GM12878 (cell line): Measurements from ENCODE around the gene C3orf33. TPM values are rescaled to one million over a fixed set of nuclear protein-coding genes. Genes with fewer than 3 reads are reported as not detected.

Experiments used
- ATAC-seq: fragments of 200-7000 bp; cut with Tn5 transposase; 3 replicates; pipeline ENCODE4 v1.9.1; 2020; ENCODE audit warnings: mild to moderate bottlenecking, moderate library complexity
- BruUV-seq: library from RNA; stranded (reverse); fragments of 400-500 nt; replicated peaks from 2 replicates; lab custom pipeline; 2021; lab: Mats Ljungman, UMichigan
- CTCF ChIA-PET: fragments of 300-600 bp; sonication (Branson Sonifier 250); formaldehyde crosslinking; extraction: SDS; loops from one replicate; lab custom pipeline; 2021; ENCODE audit warnings: inconsistent platforms; lab: Yijun Ruan, JAX
- POLR2A ChIA-PET: fragments of 350-600 bp; formaldehyde crosslinking; extraction: SDS; loops from one replicate; lab custom pipeline; 2021; ENCODE audit warnings: inconsistent platforms; lab: Charles Lee
- RAD21 ChIA-PET: fragments of 300-600 bp; sonication (Branson Sonifier 250); formaldehyde crosslinking; loops from one replicate; lab custom pipeline; 2023; ENCODE audit warnings: antibody characterized with exemption; ENCODE audit not compliant: unreplicated experiment; lab: Charles Lee
- SMC1A ChIA-PET: fragments of 300-600 bp; sonication (Branson Sonifier 250); formaldehyde crosslinking; loops from one replicate; lab custom pipeline; 2023; ENCODE audit not compliant: unreplicated experiment, uncharacterized antibody; lab: Charles Lee
- DNase-seq: peaks from one replicate; pipeline ENCODE4 v3.0.0-alpha.2; 2011; ENCODE audit warnings: low read depth, low spot score
- FAIRE-seq: peaks from 3 replicates; lab custom pipeline; 2011; peaks lifted over from hg19 to GRCh38; lab: Jason Lieb, UNC
- H2AFZ ChIP-seq: 2 replicates; pipeline ENCODE4 v1.6.0; 2011; ENCODE audit warnings: low read depth, low read length, control low read depth; ENCODE audit not compliant: control insufficient read depth
- H3K27ac ChIP-seq: 2 replicates; pipeline ENCODE4 v1.5.1; 2011; ENCODE audit warnings: control low read depth; ENCODE audit not compliant: control insufficient read depth, insufficient read depth
- H3K27me3 ChIP-seq, 2 experiments: replicated peaks in 1 of 2; 2 replicates each; pipeline versions ENCODE4 v1.6.0 to v1.6.1; 2011; ENCODE audit warnings: low read length in 1 of 2; ENCODE audit not compliant: control insufficient read depth in 2 of 2, insufficient read depth in 2 of 2
- H3K36me3 ChIP-seq, 2 experiments: 2 replicates each; pipeline ENCODE4 v1.5.1; 2011; ENCODE audit warnings: low read length in 1 of 2; ENCODE audit not compliant: control insufficient read depth in 2 of 2, insufficient read depth in 2 of 2
- H3K4me1 ChIP-seq: 2 replicates; pipeline ENCODE4 v1.6.1; 2011; ENCODE audit warnings: mild to moderate bottlenecking, low read length, moderate library complexity, mixed read lengths; ENCODE audit not compliant: control insufficient read depth, insufficient read depth
- H3K4me2 ChIP-seq: 2 replicates; pipeline ENCODE4 v1.6.0; 2011; ENCODE audit warnings: control low read depth; ENCODE audit not compliant: control insufficient read depth, insufficient read depth
- H3K4me3 ChIP-seq: fragments of 200-600 bp; sonication (generic); 2 replicates; pipeline ENCODE4 v1.5.1; 2016
- H3K79me2 ChIP-seq: 2 replicates; pipeline ENCODE4 v1.6.0; 2011; ENCODE audit warnings: low read length; ENCODE audit not compliant: control insufficient read depth, insufficient read depth
- H3K9ac ChIP-seq: 2 replicates; pipeline ENCODE4 v1.8.0; 2011; ENCODE audit warnings: low read length, control low read depth, mixed read lengths; ENCODE audit not compliant: control insufficient read depth, insufficient read depth
- H3K9me3 ChIP-seq: replicated peaks from 3 replicates; pipeline ENCODE4 v1.5.1; 2011; ENCODE audit warnings: mild to moderate bottlenecking, low read length; ENCODE audit not compliant: control insufficient read depth, insufficient read depth
- H4K20me1 ChIP-seq: 2 replicates; pipeline ENCODE4 v1.6.0; 2011; ENCODE audit not compliant: control insufficient read depth, insufficient read depth
- ATF7 ChIP-seq: fragments of 450-650 bp; IDR thresholded peaks from 2 replicates; pipeline ENCODE4 v1.6.1; 2016; ENCODE audit warnings: low read depth, mild to moderate bottlenecking
- BMI1 ChIP-seq: fragments of 450-650 bp; IDR thresholded peaks from 2 replicates; pipeline ENCODE4 v1.6.1; 2016; ENCODE audit warnings: mild to moderate bottlenecking, moderate library complexity, borderline replicate concordance
- CBX5 ChIP-seq: sonication (generic); IDR thresholded peaks from 2 replicates; pipeline ENCODE4 v1.6.1; 2016; ENCODE audit warnings: low read depth, moderate library complexity, mild to moderate bottlenecking, inconsistent platforms
- EGR1 ChIP-seq, 2 experiments: IDR thresholded peaks; 1 replicate in 1 of 2; 2 replicates in 1 of 2; pipeline ENCODE4 v1.6.1; 2011 to 2012; ENCODE audit warnings: low read depth in 2 of 2, low read length in 2 of 2, borderline replicate concordance in 1 of 2, mild to moderate bottlenecking in 1 of 2, moderate library complexity in 1 of 2
- EZH2 ChIP-seq: IDR thresholded peaks from 2 replicates; pipeline ENCODE4 v1.6.1; 2012; ENCODE audit warnings: low read depth, mild to moderate bottlenecking, control low read depth, inconsistent platforms, low read length, borderline replicate concordance; ENCODE audit not compliant: control insufficient read depth
- KLF5 ChIP-seq: fragments of 450-650 bp; IDR thresholded peaks from 2 replicates; pipeline ENCODE4 v1.6.1; 2014; ENCODE audit warnings: mild to moderate bottlenecking; ENCODE audit not compliant: partially characterized antibody
- MEF2B ChIP-seq: fragments of 450-650 bp; IDR thresholded peaks from 2 replicates; pipeline ENCODE4 v1.6.1; 2018; ENCODE audit warnings: mild to moderate bottlenecking, moderate library complexity; ENCODE audit not compliant: partially characterized antibody, poor library complexity, severe bottlenecking
- MLLT1 ChIP-seq: fragments of 450-650 bp; IDR thresholded peaks from 2 replicates; pipeline ENCODE4 v1.6.1; 2016; ENCODE audit warnings: mild to moderate bottlenecking
- RELB ChIP-seq: fragments of 450-650 bp; IDR thresholded peaks from 2 replicates; pipeline ENCODE4 v1.6.1; 2017; ENCODE audit warnings: low read depth, mild to moderate bottlenecking, moderate library complexity
- RUNX3 ChIP-seq: IDR thresholded peaks from 2 replicates; pipeline ENCODE4 v1.6.1; 2012; ENCODE audit warnings: low read length, inconsistent platforms
- SMAD5 ChIP-seq: IDR thresholded peaks from 2 replicates; pipeline ENCODE4 v1.6.1; 2016; ENCODE audit warnings: antibody characterized with exemption, low read depth
- TCF3 ChIP-seq: IDR thresholded peaks from 2 replicates; pipeline ENCODE4 v1.6.1; 2012; ENCODE audit warnings: low read depth, mild to moderate bottlenecking, low read length, borderline replicate concordance; ENCODE audit not compliant: insufficient read depth
- ZBTB40 ChIP-seq: fragments of 450-650 bp; IDR thresholded peaks from 2 replicates; pipeline ENCODE4 v1.6.1; 2016; ENCODE audit warnings: mild to moderate bottlenecking, moderate library complexity, borderline replicate concordance
- ZNF217 ChIP-seq: fragments of 450-650 bp; IDR thresholded peaks from 2 replicates; pipeline ENCODE4 v1.6.1; 2017; ENCODE audit warnings: antibody characterized with exemption, mild to moderate bottlenecking
- in situ Hi-C: fragments of 300-500 bp; cut with MboI; formaldehyde crosslinking; loops from 9 replicates; pipeline ENCODE4 v1.14.3; 2018; ENCODE audit warnings: mixed read lengths
- intact Hi-C: fragments of 100-400 bp; cut with micrococcal nuclease; formaldehyde crosslinking; loops from one replicate; pipeline ENCODE4 v1.14.2; 2022; ENCODE audit not compliant: unreplicated experiment
- polyA plus RNA-seq, 11 experiments: library from polyadenylated mRNA; depleted of rRNA in 4 of 11; unstranded in 6 of 11; stranded (reverse) in 5 of 11; fragments of >200 nt; fragmentation: Nextera tagmentation in 4 of 11; fragmentation: Illumina TruSeq in 1 of 11; extraction: Ambion mirVana in 4 of 11; extraction: Trizol in 1 of 11; gene quantifications; 1 replicate in 1 of 11; 2 replicates in 10 of 11; pipeline versions ENCODE4 v1.2.1 to v1.2.3, GENCODE V29; 2011 to 2016; ENCODE audit warnings: inconsistent platforms in 2 of 11, missing spikeins in 2 of 11, low read depth in 1 of 11
- total RNA-seq, 4 experiments: library from RNA; depleted of rRNA in 3 of 4; stranded (reverse); fragments of >200 nt in 3 of 4; fragmentation: Illumina TruSeq in 1 of 4; extraction: Trizol in 1 of 4; gene quantifications; 2 replicates each; pipeline versions ENCODE4 v1.2.1 to v1.2.3, GENCODE V29; 2013 to 2021
- TF ChIP-seq, protein P1 (sequence below): IDR thresholded peaks from 2 replicates; pipeline ENCODE4 v1.6.1; 2011; ENCODE audit warnings: mild to moderate bottlenecking, low read depth, low read length, moderate library complexity; ENCODE audit not compliant: insufficient replicate concordance

C3orf33 gene
- total and polyA plus RNA-seq, 10 of the 15 experiments (the other 5 are each of a cell fraction or from before 2014, with no cell fraction given): 0.35 to 1.7 (median 0.90) TPM

GRCh38 chr3:155778462-155778861 lies 27.6 kb downstream of the C3orf33 start:
- no peak overlapping the region for H3K4me2 ChIP-seq
- no peak overlapping the region for H3K4me3 ChIP-seq
- ChIA-PET POLR2A (no interaction called here), SMC1A (no interaction called here), RAD21 (no interaction called here), CTCF (no interaction called here)
- H4K20me1 ChIP-seq: no peaks in the 10 kb centered on the region
- H3K36me3 ChIP-seq: no peaks in the 10 kb centered on the region
- DNase-seq: no peak
- BruUV-seq: no TSS peak
- TF ChIP-seq MEF2B (no peak), RUNX3 (no peak), ATF7 (no peak), CBX5 (no peak), TCF3 (no peak), RELB (no peak), KLF5 (no peak), EZH2 (no peak), BMI1 (no peak), ZBTB40 (no peak), EGR1 (IDR thresholded peaks at IDR 0.05; ENCODE audit: borderline replicate concordance in 1 of 2, low read depth in 2 of 2, low read length in 2 of 2) (no peak), SMAD5 (no peak), ZNF217 (no peak), MLLT1 (no peak)
- TF ChIP-seq, protein P1, sequence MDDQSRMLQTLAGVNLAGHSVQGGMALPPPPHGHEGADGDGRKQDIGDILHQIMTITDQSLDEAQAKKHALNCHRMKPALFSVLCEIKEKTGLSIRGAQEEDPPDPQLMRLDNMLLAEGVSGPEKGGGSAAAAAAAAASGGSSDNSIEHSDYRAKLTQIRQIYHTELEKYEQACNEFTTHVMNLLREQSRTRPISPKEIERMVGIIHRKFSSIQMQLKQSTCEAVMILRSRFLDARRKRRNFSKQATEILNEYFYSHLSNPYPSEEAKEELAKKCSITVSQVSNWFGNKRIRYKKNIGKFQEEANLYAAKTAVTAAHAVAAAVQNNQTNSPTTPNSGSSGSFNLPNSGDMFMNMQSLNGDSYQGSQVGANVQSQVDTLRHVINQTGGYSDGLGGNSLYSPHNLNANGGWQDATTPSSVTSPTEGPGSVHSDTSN: no peak
- intact Hi-C loops: no loop called here
- no peak overlapping the region for H3K9ac ChIP-seq
- no peaks in the 10 kb centered on the region for H3K4me1 ChIP-seq
- FAIRE-seq: no peak
- no peak overlapping the region for H2AFZ ChIP-seq
- no peaks in the 10 kb centered on the region for H3K79me2 ChIP-seq
- H3K9me3 ChIP-seq: 0 out of 3 replicates have a peak, but pooled peaks cover 3% of the 10 kb centered on the region
- in situ Hi-C loops: no loop called here
- H3K27ac ChIP-seq: no peak overlapping the region
- ATAC-seq: no peak
- H3K27me3 ChIP-seq: no peaks in the 10 kb centered on the region
